Stimulated activated naive CD8-positive, alpha-beta T cell treated with anti-CD3 and anti-CD28 coated beads, Interleukin-15, Interleukin-2, amounts not matched to agents 100 ng/mL and 50 ng/mL, for 24 hours (primary cell): ENCODE data around the gene RIIAD1.
"Not testable (repeated sequence)": the region's sequence is repeated elsewhere in the genome, so short reads cannot be mapped to it uniquely, and the experiment has no call there.

Source experiments
- H3K27ac Mint-ChIP-seq: one replicate; pipeline ENCODE4 v1.8.0; 2021; ENCODE audit warnings: mild to moderate bottlenecking, mixed read lengths
- H3K27me3 Mint-ChIP-seq: one replicate; pipeline ENCODE4 v1.8.0; 2021; ENCODE audit warnings: mixed read lengths
- H3K36me3 Mint-ChIP-seq: one replicate; pipeline ENCODE4 v1.8.0; 2021; ENCODE audit warnings: low read depth, mixed read lengths
- H3K4me1 Mint-ChIP-seq: one replicate; pipeline ENCODE4 v1.8.0; 2021; ENCODE audit warnings: low read depth, mixed read lengths
- H3K4me3 Mint-ChIP-seq: one replicate; pipeline ENCODE4 v1.8.0; 2021; ENCODE audit warnings: mild to moderate bottlenecking, mixed read lengths
- H3K9me3 Mint-ChIP-seq: one replicate; pipeline ENCODE4 v1.8.0; 2021; ENCODE audit warnings: mixed read lengths

Gene RIIAD1

DNA sequence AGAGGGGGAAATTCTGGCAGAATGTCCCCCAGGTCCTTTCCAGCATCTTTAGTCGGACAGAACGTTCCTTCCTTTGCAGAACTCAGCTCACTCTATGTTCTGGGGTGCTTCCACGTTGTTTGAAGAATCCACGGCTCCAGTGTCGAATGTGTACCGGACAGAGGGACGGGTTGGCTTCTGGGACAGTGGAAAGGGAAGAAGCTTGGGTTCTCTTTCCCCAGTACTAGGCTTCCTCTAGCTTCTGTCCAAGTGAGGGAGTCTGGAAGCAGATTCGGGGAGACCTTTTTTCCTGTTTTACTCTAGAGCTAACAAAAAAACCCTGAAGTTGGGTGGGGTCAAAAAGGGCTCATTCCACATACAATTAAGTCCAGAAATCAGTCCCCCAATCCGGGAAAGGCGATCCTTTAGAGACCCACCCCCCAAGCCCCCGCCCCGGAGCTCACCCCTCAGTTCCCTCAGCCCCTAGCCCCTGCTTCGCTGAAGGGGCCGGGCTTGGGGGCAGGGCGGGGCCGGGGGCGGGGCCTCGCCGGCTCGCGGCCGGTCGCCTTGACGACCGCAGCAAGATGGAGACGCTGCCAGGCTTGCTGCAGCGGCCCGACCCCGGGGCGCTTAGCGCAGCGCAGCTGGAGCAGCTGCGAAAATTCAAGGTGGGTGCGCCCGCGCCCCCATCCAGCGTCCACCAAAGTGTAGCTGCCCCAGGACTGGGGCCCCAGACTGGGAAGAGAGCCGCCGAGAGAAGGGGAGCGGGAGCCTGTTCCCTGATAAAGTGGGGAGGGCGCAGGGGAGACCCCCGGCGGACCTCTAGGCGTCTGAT lies at the start of gene RIIAD1:
TSS of gene RIIAD1 (plus strand) at position 549 of the 814 bp plus-strand sequence. CDS start at position 564, 15 bp downstream.
- Mint-ChIP-seq H3K4me1 (peaks cover 29% of the 10 kb centered on the region), H3K9me3 (no peaks in the 10 kb centered on the region), H3K27ac (no peak within 1 kb of the TSS), H3K4me3 (peak within 1 kb of the TSS; percentile 75), H3K36me3 (no peaks in the 10 kb centered on the region), H3K27me3 (peaks cover 78% of the 10 kb centered on the region)

DNA sequence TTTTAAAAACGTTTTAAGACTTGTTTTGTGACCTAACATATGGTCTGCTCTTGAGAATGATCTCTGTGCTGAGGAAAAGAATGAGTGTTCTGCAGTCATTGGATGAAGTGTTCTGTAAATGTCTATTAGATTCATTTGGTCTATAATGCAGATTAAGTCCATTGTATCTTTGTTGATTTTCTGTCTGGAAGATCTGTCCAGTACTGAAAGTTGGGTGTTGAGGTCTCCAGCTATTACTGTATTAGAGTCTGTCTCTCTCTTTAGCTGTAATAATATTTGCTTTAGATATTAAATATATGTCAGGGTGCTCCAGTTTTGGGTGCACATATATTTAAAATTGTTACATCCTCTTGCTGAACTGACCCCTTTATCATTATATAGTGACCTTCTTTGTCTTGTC lies 47.9 kb upstream of the RIIAD1 start:
- Mint-ChIP-seq H3K36me3 (peaks cover 58% of the 10 kb centered on the region), H3K27ac (no peak overlapping the region), H3K4me3 (no peak overlapping the region), H3K4me1 (no peaks in the 10 kb centered on the region), H3K9me3 (peaks cover 4% of the 10 kb centered on the region), H3K27me3 (no peaks in the 10 kb centered on the region)

GRCh38 chr1:151680391-151680790 lies 40.9 kb upstream of the RIIAD1 start:
- Mint-ChIP-seq H3K27me3 (no peaks in the 10 kb centered on the region), H3K9me3 (no peaks in the 10 kb centered on the region), H3K36me3 (peaks cover 15% of the 10 kb centered on the region), H3K4me1 (no peaks in the 10 kb centered on the region), H3K4me3 (no peak overlapping the region), H3K27ac (peak overlapping the region; percentile 70)

DNA sequence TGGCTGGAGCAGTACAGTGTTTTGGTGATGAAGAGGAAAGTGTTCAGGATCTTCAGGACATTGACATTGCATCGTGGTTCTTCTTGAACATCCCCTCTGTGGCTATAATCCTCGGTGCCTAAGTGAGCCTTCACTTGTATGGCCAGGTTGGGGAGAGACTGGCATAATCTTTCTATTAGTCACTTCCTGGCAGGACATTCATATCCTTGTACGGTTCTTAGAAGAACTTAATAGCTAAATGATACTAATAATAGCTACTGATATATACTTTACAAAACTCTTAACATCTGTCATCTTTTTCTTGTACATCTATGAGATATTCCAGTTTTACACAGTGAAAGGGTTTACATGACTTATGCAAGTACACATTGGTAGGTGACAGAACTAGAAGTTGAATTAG lies 40.5 kb upstream of the RIIAD1 start:
- Mint-ChIP-seq H3K27ac (peak overlapping the region; percentile 70), H3K4me1 (no peaks in the 10 kb centered on the region), H3K36me3 (peaks cover 14% of the 10 kb centered on the region), H3K27me3 (no peaks in the 10 kb centered on the region), H3K9me3 (no peaks in the 10 kb centered on the region), H3K4me3 (no peak overlapping the region)

GRCh38 chr1:151681923-151682322 lies 39.4 kb upstream of the RIIAD1 start:
- Mint-ChIP-seq H3K27me3 (no peaks in the 10 kb centered on the region), H3K9me3 (no peaks in the 10 kb centered on the region), H3K4me3 (no peak overlapping the region), H3K4me1 (no peaks in the 10 kb centered on the region), H3K27ac (no peak overlapping the region), H3K36me3 (peaks cover 25% of the 10 kb centered on the region)

- H3K9me3 Mint-ChIP-seq, H3K27me3 Mint-ChIP-seq, H3K4me1 Mint-ChIP-seq, H3K4me3 Mint-ChIP-seq, H3K27ac Mint-ChIP-seq: not testable (repeated sequence)
- peaks cover 28% of the 10 kb centered on the region for H3K36me3 Mint-ChIP-seq
Measured at GRCh38 chr1:151682901-151683300, 38.4 kb upstream of the RIIAD1 start.

DNA sequence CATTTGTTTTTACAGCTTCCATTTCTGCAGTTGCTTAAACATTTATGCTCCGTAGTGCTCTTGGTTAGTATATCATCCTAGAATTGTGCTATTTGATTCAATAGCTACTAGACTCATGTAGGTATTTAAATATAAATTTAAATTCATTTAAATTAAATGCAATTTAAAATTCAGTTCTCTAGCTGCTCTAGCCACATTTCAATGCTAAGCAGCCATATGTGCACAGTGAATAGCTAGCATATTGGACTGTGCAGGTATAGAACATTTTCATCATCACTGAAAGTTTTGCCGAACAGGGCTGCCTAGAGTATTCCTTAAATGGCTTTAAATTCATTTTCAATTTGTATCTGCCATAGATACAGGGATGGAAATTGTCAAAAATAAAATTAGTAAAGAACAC lies 37.2 kb upstream of the RIIAD1 start:
- Mint-ChIP-seq H3K4me3 (no peak overlapping the region), H3K27ac (no peak overlapping the region), H3K9me3 (no peaks in the 10 kb centered on the region), H3K4me1 (no peaks in the 10 kb centered on the region), H3K27me3 (no peaks in the 10 kb centered on the region), H3K36me3 (peaks cover 25% of the 10 kb centered on the region)

DNA sequence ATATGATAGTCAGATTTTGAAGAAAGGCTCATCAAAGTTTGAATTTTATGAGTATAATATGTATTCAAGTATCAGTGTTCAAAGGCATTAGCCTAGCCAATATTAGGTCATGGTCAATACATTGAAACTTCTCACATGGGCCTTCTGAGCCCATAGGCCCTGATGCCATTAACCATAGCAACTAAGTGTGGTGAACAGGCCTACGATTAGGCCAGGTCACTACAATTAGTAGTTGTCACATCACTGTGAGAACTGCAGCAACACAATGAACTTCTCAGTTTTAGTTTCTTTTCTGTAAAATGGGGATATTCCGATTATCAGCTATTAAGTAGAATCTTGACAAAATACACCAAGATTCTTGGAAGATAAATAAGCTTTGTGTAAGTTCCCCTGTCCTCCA lies 34.8 kb upstream of the RIIAD1 start:
- Mint-ChIP-seq H3K4me3 (no peak overlapping the region), H3K27me3 (no peaks in the 10 kb centered on the region), H3K27ac (no peak overlapping the region), H3K9me3 (no peaks in the 10 kb centered on the region), H3K36me3 (peaks cover 17% of the 10 kb centered on the region), H3K4me1 (no peaks in the 10 kb centered on the region)

GRCh38 chr1:151689494-151689893 lies 31.8 kb upstream of the RIIAD1 start:
- Mint-ChIP-seq H3K36me3 (peaks cover 37% of the 10 kb centered on the region), H3K4me1 (no peaks in the 10 kb centered on the region), H3K4me3 (no peak overlapping the region), H3K9me3 (no peaks in the 10 kb centered on the region), H3K27ac (no peak overlapping the region), H3K27me3 (no peaks in the 10 kb centered on the region)

GRCh38 chr1:151692226-151692625 lies 29.1 kb upstream of the RIIAD1 start:
- Mint-ChIP-seq H3K4me3 (no peak overlapping the region), H3K27ac (no peak overlapping the region), H3K36me3 (peaks cover 39% of the 10 kb centered on the region), H3K4me1 (no peaks in the 10 kb centered on the region), H3K9me3 (no peaks in the 10 kb centered on the region), H3K27me3 (no peaks in the 10 kb centered on the region)

GRCh38 chr1:151693057-151693651 lies 28.2 kb upstream of the RIIAD1 start:
- Mint-ChIP-seq H3K4me3 (no peak overlapping the region), H3K4me1 (no peaks in the 10 kb centered on the region), H3K36me3 (peaks cover 35% of the 10 kb centered on the region), H3K27ac (no peak overlapping the region), H3K9me3 (no peaks in the 10 kb centered on the region), H3K27me3 (no peaks in the 10 kb centered on the region)

- Mint-ChIP-seq H3K27ac (no peak overlapping the region), H3K27me3 (no peaks in the 10 kb centered on the region), H3K4me3 (no peak overlapping the region), H3K36me3 (peaks cover 11% of the 10 kb centered on the region), H3K9me3 (no peaks in the 10 kb centered on the region), H3K4me1 (no peaks in the 10 kb centered on the region)
Measured at GRCh38 chr1:151701515-151701914, 19.8 kb upstream of the RIIAD1 start.

DNA sequence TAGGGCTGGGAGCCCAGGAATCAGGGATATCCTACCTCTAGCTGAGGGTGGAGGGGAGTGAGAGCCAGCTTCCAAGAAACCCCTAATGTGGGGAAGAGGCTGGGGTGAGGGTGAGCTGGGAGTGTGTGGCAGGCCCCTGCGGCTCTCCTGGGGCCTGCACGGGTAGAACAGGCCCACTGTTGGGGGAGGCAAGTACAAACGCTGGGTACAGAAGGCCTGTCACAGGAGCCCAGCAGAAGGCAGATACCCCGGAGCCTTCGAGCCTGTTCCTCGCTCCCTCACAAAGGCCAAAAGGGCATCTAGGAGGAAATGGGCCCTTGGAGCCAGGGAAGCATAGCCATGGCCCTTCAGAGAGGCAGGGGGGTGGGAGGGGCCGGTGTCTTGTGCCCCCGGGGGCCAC lies 18.4 kb upstream of the RIIAD1 start:
- Mint-ChIP-seq H3K9me3 (no peaks in the 10 kb centered on the region), H3K27ac (no peak overlapping the region), H3K4me3 (no peak overlapping the region), H3K4me1 (no peaks in the 10 kb centered on the region), H3K27me3 (no peaks in the 10 kb centered on the region), H3K36me3 (peaks cover 5% of the 10 kb centered on the region)

DNA sequence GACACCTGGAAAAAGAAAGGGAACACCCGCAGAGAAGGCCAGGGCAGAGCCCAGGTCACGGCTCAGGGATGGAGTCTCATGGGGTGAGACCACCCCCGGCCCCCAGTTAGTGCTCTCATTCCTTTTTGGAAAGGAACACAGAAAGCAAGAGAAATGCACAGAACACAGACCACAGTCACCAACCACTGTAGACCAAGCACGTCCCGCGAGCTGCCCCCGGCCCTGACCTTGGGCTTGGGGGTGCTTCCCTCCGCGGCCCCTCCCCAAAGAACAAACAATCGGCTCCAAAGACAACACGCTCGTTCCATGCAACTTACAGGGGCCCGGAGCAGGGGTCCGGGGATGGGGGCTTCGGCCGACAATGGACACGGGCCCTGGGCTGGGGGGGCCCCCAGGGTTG lies 17.5 kb upstream of the RIIAD1 start:
- Mint-ChIP-seq H3K27me3 (no peaks in the 10 kb centered on the region), H3K9me3 (no peaks in the 10 kb centered on the region), H3K36me3 (peaks cover 5% of the 10 kb centered on the region), H3K4me3 (no peak overlapping the region), H3K4me1 (no peaks in the 10 kb centered on the region), H3K27ac (no peak overlapping the region)

GRCh38 chr1:151704246-151704645 lies 17.1 kb upstream of the RIIAD1 start:
- Mint-ChIP-seq H3K9me3 (no peaks in the 10 kb centered on the region), H3K27ac (no peak overlapping the region), H3K4me1 (no peaks in the 10 kb centered on the region), H3K27me3 (no peaks in the 10 kb centered on the region), H3K4me3 (no peak overlapping the region), H3K36me3 (peaks cover 5% of the 10 kb centered on the region)

DNA sequence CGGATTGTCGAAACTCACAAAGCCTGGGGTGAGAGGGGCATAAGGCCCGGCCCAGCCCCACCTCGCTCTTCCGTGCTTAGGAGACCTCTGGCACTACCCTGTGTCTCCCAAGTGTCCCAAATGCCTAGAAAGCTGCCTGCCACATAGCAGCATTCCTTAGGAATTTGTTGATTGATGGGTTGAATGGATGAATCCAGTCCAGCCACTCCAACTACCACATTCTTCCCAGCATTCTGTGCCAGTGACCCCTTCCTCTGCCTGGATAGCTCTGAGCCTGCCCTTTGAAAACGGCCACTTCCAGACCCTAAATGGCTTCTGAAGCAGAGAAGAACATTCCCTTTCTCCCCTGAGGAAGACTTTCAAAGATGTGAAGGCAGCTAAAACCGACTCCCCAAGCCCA lies 16.2 kb upstream of the RIIAD1 start:
- H3K27me3 Mint-ChIP-seq = no peaks in the 10 kb centered on the region
- no peaks in the 10 kb centered on the region for H3K4me1 Mint-ChIP-seq
- peaks cover 4% of the 10 kb centered on the region for H3K36me3 Mint-ChIP-seq
- no peak overlapping the region for H3K4me3 Mint-ChIP-seq
- no peak overlapping the region for H3K27ac Mint-ChIP-seq
- no peaks in the 10 kb centered on the region for H3K9me3 Mint-ChIP-seq
